ENCODE data around the gene MBNL2.

GRCh38 chr13:97329331-97329730 lies 107.2 kb downstream of the MBNL2 start:
- TF ChIP-seq, protein P1, sequence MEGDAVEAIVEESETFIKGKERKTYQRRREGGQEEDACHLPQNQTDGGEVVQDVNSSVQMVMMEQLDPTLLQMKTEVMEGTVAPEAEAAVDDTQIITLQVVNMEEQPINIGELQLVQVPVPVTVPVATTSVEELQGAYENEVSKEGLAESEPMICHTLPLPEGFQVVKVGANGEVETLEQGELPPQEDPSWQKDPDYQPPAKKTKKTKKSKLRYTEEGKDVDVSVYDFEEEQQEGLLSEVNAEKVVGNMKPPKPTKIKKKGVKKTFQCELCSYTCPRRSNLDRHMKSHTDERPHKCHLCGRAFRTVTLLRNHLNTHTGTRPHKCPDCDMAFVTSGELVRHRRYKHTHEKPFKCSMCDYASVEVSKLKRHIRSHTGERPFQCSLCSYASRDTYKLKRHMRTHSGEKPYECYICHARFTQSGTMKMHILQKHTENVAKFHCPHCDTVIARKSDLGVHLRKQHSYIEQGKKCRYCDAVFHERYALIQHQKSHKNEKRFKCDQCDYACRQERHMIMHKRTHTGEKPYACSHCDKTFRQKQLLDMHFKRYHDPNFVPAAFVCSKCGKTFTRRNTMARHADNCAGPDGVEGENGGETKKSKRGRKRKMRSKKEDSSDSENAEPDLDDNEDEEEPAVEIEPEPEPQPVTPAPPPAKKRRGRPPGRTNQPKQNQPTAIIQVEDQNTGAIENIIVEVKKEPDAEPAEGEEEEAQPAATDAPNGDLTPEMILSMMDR (IDR thresholded peaks at IDR 0.05; ENCODE audit: insufficient read depth, low read length) = no peak
- TF ChIP-seq, protein P2, sequence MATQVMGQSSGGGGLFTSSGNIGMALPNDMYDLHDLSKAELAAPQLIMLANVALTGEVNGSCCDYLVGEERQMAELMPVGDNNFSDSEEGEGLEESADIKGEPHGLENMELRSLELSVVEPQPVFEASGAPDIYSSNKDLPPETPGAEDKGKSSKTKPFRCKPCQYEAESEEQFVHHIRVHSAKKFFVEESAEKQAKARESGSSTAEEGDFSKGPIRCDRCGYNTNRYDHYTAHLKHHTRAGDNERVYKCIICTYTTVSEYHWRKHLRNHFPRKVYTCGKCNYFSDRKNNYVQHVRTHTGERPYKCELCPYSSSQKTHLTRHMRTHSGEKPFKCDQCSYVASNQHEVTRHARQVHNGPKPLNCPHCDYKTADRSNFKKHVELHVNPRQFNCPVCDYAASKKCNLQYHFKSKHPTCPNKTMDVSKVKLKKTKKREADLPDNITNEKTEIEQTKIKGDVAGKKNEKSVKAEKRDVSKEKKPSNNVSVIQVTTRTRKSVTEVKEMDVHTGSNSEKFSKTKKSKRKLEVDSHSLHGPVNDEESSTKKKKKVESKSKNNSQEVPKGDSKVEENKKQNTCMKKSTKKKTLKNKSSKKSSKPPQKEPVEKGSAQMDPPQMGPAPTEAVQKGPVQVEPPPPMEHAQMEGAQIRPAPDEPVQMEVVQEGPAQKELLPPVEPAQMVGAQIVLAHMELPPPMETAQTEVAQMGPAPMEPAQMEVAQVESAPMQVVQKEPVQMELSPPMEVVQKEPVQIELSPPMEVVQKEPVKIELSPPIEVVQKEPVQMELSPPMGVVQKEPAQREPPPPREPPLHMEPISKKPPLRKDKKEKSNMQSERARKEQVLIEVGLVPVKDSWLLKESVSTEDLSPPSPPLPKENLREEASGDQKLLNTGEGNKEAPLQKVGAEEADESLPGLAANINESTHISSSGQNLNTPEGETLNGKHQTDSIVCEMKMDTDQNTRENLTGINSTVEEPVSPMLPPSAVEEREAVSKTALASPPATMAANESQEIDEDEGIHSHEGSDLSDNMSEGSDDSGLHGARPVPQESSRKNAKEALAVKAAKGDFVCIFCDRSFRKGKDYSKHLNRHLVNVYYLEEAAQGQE (IDR thresholded peaks at IDR 0.05; ENCODE audit: insufficient replicate concordance, low read depth) = no peak

Measured in HL-60 (cell line).